HFF-Myc (cell line): ENCODE measurements around the gene NAIF1.

ENCODE experiments used
- DNase-seq: peaks from one replicate; pipeline ENCODE4 v3.0.0-alpha.2; 2011; ENCODE audit warnings: low read depth; ENCODE audit errors: extremely low read depth
- H3K4me3 ChIP-seq: replicated peaks from 2 replicates; pipeline ENCODE4 v1.5.1; 2011; ENCODE audit warnings: low read depth, mild to moderate bottlenecking, control low read depth, low read length
- TF ChIP-seq, protein P1 (sequence below): IDR thresholded peaks from 2 replicates; pipeline ENCODE4 v1.5.1; 2012; ENCODE audit warnings: mild to moderate bottlenecking, low read depth, low read length, control low read depth; ENCODE audit errors: missing control alignments

Gene NAIF1

DNA sequence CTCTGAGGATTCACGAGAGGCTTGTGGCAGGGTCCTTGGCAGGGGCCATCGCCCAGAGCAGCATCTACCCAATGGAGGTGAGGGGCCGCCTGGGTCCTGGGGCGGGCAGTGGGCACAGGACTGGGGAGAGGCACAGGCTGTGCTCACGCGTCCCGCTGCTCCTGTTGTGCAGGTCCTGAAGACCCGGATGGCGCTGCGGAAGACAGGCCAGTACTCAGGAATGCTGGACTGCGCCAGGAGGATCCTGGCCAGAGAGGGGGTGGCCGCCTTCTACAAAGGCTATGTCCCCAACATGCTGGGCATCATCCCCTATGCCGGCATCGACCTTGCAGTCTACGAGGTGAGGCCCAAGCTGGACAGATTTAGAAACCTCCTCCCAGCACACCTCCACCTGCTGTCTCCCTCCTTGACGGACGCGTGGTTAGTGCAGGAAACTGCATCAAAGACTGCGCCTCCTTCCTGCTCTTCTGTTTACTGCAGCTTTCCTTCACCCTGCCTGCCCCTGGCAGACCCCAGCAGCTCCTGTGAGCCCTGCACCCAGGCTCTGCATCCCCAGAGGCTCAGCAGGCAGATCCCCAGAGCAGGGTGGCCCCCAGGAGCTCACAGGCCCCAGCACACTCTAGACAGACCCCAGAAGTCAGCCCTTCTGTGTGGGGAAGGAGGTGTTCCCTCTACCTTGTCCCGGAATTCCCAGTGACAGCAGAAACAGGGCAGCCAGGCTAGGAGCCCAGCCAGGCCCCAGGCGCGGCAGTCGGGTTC is 39.2 kb upstream of the NAIF1 start:
- DNase-seq, result no peak
- H3K4me3 ChIP-seq, result no peak overlapping the region
- TF ChIP-seq, protein P1, sequence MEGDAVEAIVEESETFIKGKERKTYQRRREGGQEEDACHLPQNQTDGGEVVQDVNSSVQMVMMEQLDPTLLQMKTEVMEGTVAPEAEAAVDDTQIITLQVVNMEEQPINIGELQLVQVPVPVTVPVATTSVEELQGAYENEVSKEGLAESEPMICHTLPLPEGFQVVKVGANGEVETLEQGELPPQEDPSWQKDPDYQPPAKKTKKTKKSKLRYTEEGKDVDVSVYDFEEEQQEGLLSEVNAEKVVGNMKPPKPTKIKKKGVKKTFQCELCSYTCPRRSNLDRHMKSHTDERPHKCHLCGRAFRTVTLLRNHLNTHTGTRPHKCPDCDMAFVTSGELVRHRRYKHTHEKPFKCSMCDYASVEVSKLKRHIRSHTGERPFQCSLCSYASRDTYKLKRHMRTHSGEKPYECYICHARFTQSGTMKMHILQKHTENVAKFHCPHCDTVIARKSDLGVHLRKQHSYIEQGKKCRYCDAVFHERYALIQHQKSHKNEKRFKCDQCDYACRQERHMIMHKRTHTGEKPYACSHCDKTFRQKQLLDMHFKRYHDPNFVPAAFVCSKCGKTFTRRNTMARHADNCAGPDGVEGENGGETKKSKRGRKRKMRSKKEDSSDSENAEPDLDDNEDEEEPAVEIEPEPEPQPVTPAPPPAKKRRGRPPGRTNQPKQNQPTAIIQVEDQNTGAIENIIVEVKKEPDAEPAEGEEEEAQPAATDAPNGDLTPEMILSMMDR, result no peak

DNA sequence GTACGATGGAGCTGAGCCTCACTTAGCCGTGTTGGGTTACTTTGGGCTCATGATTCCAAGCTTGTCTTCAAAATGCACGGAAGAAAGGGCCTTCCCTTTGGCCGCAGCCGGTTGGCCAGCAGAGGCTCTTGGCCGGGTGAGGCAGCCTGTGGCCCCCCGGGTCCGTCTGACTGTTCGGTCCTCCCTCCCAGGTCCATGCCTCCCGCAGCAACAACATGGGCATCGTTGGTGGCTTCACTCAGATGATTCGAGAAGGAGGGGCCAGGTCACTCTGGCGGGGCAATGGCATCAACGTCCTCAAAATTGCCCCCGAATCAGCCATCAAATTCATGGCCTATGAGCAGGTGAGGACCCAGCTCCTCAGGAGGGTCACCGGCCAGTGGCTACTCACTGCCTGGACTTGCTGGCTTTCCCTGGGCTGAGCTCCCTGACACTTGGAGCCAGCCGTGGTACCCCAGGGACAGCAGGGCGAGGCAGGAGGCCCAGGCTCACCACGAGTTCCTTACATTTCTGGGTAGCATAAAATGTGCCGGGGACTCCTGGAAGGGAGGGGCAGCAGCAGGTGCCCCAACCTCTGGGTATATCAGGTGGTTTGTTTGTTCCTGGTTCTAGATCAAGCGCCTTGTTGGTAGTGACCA is 38.5 kb upstream of the NAIF1 start:
- H3K4me3 ChIP-seq, result no peak overlapping the region
- DNase-seq, result no peak
- TF ChIP-seq, protein P1, result no peak

DNA sequence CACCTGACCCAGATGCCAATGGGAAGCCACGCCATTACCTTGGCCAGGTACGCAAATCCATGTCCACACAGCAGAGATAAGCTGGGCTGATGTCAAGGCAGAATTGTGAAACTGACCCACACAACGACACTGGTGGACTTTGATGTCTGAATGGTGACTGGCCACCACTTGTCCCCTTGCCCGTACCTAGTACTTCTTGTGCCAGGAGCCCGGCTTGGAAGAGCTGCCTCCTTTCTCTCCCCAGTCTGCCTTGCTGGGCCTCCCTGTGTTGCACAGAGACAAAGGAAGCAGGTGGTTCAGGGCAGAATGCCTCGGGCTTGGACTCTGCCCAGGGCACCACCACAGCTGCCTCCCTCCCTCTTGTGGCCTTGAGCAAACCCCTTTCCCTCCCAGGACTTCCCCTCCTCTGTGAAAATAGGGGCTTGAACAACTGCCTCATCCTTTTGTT is 37.1 kb upstream of the NAIF1 start:
- TF ChIP-seq, protein P1, result no peak
- H3K4me3 ChIP-seq, result no peak overlapping the region
- DNase-seq, result no peak

DNA sequence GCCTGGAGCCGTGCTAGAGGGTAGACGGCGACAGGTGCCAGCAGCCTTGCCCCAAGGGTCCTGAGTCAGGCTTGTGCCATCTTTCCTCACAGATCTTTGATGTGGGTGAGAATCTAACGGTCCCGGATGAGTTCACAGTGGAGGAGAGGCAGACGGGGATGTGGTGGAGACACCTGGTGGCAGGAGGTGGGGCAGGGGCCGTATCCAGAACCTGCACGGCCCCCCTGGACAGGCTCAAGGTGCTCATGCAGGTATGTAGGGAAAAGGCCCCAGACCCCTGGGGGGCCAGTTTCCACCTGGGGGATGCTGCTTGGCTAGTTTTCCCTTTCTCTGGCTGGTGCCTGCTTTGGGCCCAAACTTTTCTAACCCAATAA is 36.5 kb upstream of the NAIF1 start:
- H3K4me3 ChIP-seq, result no peak overlapping the region
- TF ChIP-seq, protein P1, result no peak
- no peak for DNase-seq

DNA sequence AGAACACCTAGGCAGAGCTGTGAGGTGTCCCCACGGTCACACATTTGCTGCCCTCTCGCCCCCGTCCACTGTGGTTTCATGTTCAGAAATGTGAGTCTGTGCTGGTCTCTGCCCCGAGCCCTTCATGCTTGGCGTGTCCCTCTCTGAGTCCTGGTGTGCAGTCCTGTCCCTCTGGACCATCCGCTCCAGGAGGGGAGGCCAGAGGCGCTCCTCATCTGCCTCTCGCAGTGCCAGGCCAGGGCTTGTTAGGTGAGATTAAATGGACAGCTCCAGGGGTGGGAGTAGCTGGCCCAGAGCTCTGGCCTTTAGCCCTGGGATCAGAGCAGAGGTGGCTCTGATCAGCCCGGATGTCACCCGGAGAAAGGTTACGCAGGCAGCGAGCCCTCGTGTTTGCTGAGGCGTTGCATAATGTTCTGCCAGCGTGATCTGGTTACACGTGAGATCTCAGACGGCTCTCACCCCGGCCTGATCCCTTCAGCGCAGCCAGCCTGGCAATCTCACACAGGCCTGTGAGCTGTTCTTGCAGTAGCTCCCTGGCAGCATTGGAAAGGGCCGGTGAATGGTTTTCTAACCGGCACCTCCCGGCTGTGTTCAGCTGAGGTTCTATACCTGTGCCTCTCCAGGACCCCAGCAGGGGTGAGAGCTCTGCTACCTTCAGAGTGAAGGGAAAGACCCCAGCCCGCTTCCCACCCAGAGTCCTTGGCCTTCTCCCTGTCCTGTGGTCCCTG is 35.9 kb upstream of the NAIF1 start:
- no peak overlapping the region for H3K4me3 ChIP-seq
- no peak for DNase-seq
- TF ChIP-seq, protein P1, result no peak

DNA sequence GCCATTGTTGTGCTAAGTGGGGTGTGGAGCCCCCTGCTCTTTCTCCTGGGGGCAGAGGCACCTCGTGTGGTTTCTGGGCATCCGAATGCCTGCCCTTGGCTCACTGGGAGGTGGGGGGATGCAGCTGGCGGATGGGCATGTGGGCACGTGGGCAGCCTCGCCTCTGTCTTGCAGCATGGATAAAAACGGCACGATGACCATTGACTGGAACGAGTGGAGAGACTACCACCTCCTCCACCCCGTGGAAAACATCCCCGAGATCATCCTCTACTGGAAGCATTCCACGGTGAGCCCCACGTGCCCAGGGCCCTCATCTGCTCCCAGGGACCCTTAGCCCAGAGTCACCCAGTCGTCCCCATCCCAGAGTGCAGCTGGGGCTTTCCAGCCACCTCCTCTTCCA is 35.1 kb upstream of the NAIF1 start:
- TF ChIP-seq, protein P1, result no peak
- DNase-seq, result no peak

More for the DNA sequence above, 35.1 kb upstream of the NAIF1 start:
- H3K4me3 ChIP-seq, result no peak overlapping the region
